Testis (tissue), 2 donors: ENCODE results near the gene RPUSD3.

Experiments
- CTCF ChIP-seq, 3 experiments: fragments of 450-650 bp in 2 of 3; fragments of 200-600 bp in 1 of 3; sonication (generic) in 1 of 3; IDR thresholded peaks; one replicate each; pipeline ENCODE4 v1.5.1; 2016 to 2019; ENCODE audit warnings: antibody characterized with exemption in 3 of 3, mild to moderate bottlenecking in 2 of 3, moderate library complexity in 1 of 3
- POLR2A ChIP-seq: fragments of 450-650 bp; IDR thresholded peaks from one replicate; pipeline ENCODE4 v1.6.1; 2017; ENCODE audit warnings: antibody characterized with exemption, mild to moderate bottlenecking, moderate library complexity

GRCh38 chr3:9806137-9806536, 37.7 kb downstream of the RPUSD3 start:
- no peak for TF ChIP-seq POLR2A
- no peak for TF ChIP-seq CTCF (IDR thresholded peaks at IDR 0.05)
